8988T (cell line): ENCODE results near the gene PAX2.
A peak's percentile ranks its signal among the peaks of the same experiment; 100 is the strongest.

Experiments used
- DNase-seq: peaks from one replicate; pipeline ENCODE4 v3.0.0; 2011

Gene PAX2

GRCh38 chr10:100725071-100725471 is 20.3 kb upstream of the PAX2 start:
- no peak for DNase-seq

- DNase-seq = no peak
Observed at GRCh38 chr10:100725869-100726426, 19.4 kb upstream of the PAX2 start.

GRCh38 chr10:100727808-100728207 is 17.6 kb upstream of the PAX2 start:
- no peak for DNase-seq

GRCh38 chr10:100728928-100729861 is 16.2 kb upstream of the PAX2 start:
- peak; percentile 92 for DNase-seq

- DNase-seq = peak; percentile 67
Observed at GRCh38 chr10:100729862-100730724, 15.3 kb upstream of the PAX2 start.

GRCh38 chr10:100730725-100731406 is 14.5 kb upstream of the PAX2 start:
- peak; percentile 62 for DNase-seq

- no peak for DNase-seq
Observed at GRCh38 chr10:100731407-100732240, 13.8 kb upstream of the PAX2 start.

- DNase-seq = no peak
Observed at GRCh38 chr10:100732241-100732596, 13.2 kb upstream of the PAX2 start.

GRCh38 chr10:100733329-100733728 is 12.1 kb upstream of the PAX2 start:
- no peak for DNase-seq

- DNase-seq = no peak
Observed at GRCh38 chr10:100734295-100735086, 10.9 kb upstream of the PAX2 start.

GRCh38 chr10:100735087-100735336 is 10.4 kb upstream of the PAX2 start:
- no peak for DNase-seq

GRCh38 chr10:100735337-100736143 is 9.8 kb upstream of the PAX2 start:
- no peak for DNase-seq

GRCh38 chr10:100736144-100736808 is 9.1 kb upstream of the PAX2 start:
- DNase-seq = no peak

GRCh38 chr10:100736809-100737354 is 8.5 kb upstream of the PAX2 start:
- DNase-seq = no peak

GRCh38 chr10:100737355-100738054 is 7.9 kb upstream of the PAX2 start:
- peak; percentile 32 for DNase-seq

GRCh38 chr10:100738055-100738827 is 7.1 kb upstream of the PAX2 start:
- no peak for DNase-seq

GRCh38 chr10:100739517-100740368 is 5.6 kb upstream of the PAX2 start:
- peak; percentile 36 for DNase-seq
